ENCODE measurements around the gene WDR46.
A peak's percentile ranks its signal among the peaks of the same experiment; 100 is the strongest.
"Not testable (repeated sequence)": the region's sequence is repeated elsewhere in the genome, so short reads cannot be mapped to it uniquely, and the experiment has no call there.

Gene WDR46

GRCh38 chr6:33285214-33285613, 3.8 kb downstream of the WDR46 start:
- not testable (repeated sequence) for DNase-seq

GRCh38 chr6:33280539-33280938, 8.5 kb downstream of the WDR46 start:
- no peak for DNase-seq

GRCh38 chr6:33279971-33280511, 9.0 kb downstream of the WDR46 start:
- no peak for DNase-seq

- DNase-seq, result no peak
Observed at GRCh38 chr6:33279257-33279695, 9.8 kb downstream of the WDR46 start.

- no peak for DNase-seq
Observed at GRCh38 chr6:33278810-33279209, 10.2 kb downstream of the WDR46 start.

- no peak for DNase-seq
Observed at GRCh38 chr6:33278392-33278741, 10.7 kb downstream of the WDR46 start.

GRCh38 chr6:33277663-33278391, 11.2 kb downstream of the WDR46 start:
- peak; percentile 36 for DNase-seq

GRCh38 chr6:33276864-33277662, 12.0 kb downstream of the WDR46 start, which contains the start of gene B3GALT4:
Gene B3GALT4 (plus strand): TSS chr6:33277123. CDS start chr6:33277420, 297 bp downstream.
- DNase-seq, result peak; percentile 79

- no peak for DNase-seq
Observed at GRCh38 chr6:33276581-33276863, 12.5 kb downstream of the WDR46 start.

- DNase-seq, result not testable (repeated sequence)
Observed at GRCh38 chr6:33275795-33276580, 13.1 kb downstream of the WDR46 start.

- no peak for DNase-seq
Observed at GRCh38 chr6:33273924-33274902, 14.8 kb downstream of the WDR46 start.

GRCh38 chr6:33273129-33273923, 15.7 kb downstream of the WDR46 start:
- DNase-seq, result no peak

GRCh38 chr6:33272275-33273128, 16.5 kb downstream of the WDR46 start:
- no peak for DNase-seq

- peak; percentile 97 for DNase-seq
Observed at GRCh38 chr6:33271468-33272274, 17.4 kb downstream of the WDR46 start, which contains the start of the genes RPS18 and VPS52. Gene RPS18 (plus strand): TSS chr6:33272075. CDS start chr6:33272120, 45 bp downstream. Gene VPS52 (minus strand): TSS chr6:33271876. CDS start chr6:33271675, 201 bp downstream.

GRCh38 chr6:33271117-33271467, 17.9 kb downstream of the WDR46 start:
- DNase-seq, result no peak

- DNase-seq, result no peak
Observed at GRCh38 chr6:33264015-33264414, 25.0 kb downstream of the WDR46 start.

GRCh38 chr6:33262490-33262889, 26.5 kb downstream of the WDR46 start:
- DNase-seq, result not testable (repeated sequence)

GRCh38 chr6:33259032-33259431, 30.0 kb downstream of the WDR46 start:
- DNase-seq, result no peak

- DNase-seq, result no peak
Observed at GRCh38 chr6:33254591-33254990, 34.4 kb downstream of the WDR46 start.
